Common myeloid progenitor, CD34-positive (primary cell): Measurements from ENCODE around the gene ARHGAP44.

Experiments
- CTCF ChIA-PET: fragments of 350-600 bp; sonication (Branson Sonifier 250); formaldehyde crosslinking; loops from one replicate; lab custom pipeline; 2021; ENCODE audit warnings: antibody characterized with exemption; lab: Charles Lee
- POLR2A ChIA-PET: fragments of 350-600 bp; sonication (Branson Sonifier 250); formaldehyde crosslinking; loops from one replicate; lab custom pipeline; 2021; ENCODE audit warnings: antibody characterized with exemption; lab: Charles Lee
- DNase-seq, 3 donors: peaks; one replicate each; pipeline versions ENCODE4 v3.0.0 to v3.0.0-alpha.2; 2013
- H3K27ac ChIP-seq, 2 experiments: 1 replicate in 1 of 2; 2 replicates in 1 of 2; pipeline ENCODE4 v1.7.0; 2013; ENCODE audit warnings: inconsistent platforms in 2 of 2, low read length in 2 of 2, mild to moderate bottlenecking in 2 of 2, low read depth in 1 of 2, moderate library complexity in 1 of 2; ENCODE audit not compliant: severe bottlenecking in 2 of 2, insufficient read depth in 1 of 2, poor library complexity in 1 of 2
- H3K27me3 ChIP-seq, 5 experiments: replicated peaks in 2 of 5; 1 replicate in 3 of 5; 2 replicates in 2 of 5; pipeline versions ENCODE4 v1.6.1 to v1.7.0; 2013; ENCODE audit warnings: low read length in 4 of 5, mild to moderate bottlenecking in 2 of 5, moderate library complexity in 2 of 5, inconsistent platforms in 1 of 5; ENCODE audit not compliant: insufficient read depth in 5 of 5, control insufficient read depth in 4 of 5
- H3K36me3 ChIP-seq, 4 experiments: 1 replicate in 2 of 4; 2 replicates in 2 of 4; pipeline versions ENCODE4 v1.6.1 to v1.7.0; 2013; ENCODE audit warnings: low read length in 3 of 4, control low read depth in 1 of 4, mild to moderate bottlenecking in 1 of 4; ENCODE audit not compliant: control insufficient read depth in 4 of 4, insufficient read depth in 4 of 4
- H3K4me1 ChIP-seq, 4 experiments: 1 replicate in 3 of 4; 2 replicates in 1 of 4; pipeline versions ENCODE4 v1.6.1 to v1.7.1; 2013; ENCODE audit warnings: low read length in 3 of 4, mild to moderate bottlenecking in 3 of 4, control low read depth in 1 of 4, inconsistent platforms in 1 of 4, moderate library complexity in 1 of 4; ENCODE audit not compliant: control insufficient read depth in 4 of 4, insufficient read depth in 4 of 4; ENCODE audit errors: control extremely low read depth in 1 of 4
- H3K4me3 ChIP-seq, 7 experiments: 1 replicate in 4 of 7; 2 replicates in 3 of 7; pipeline versions ENCODE4 v1.5.1 to v1.7.0; 2013; ENCODE audit warnings: mild to moderate bottlenecking in 7 of 7, low read length in 6 of 7, moderate library complexity in 6 of 7, inconsistent platforms in 2 of 7, low read depth in 2 of 7, control low read depth in 1 of 7; ENCODE audit not compliant: insufficient read depth in 4 of 7, control insufficient read depth in 1 of 7; ENCODE audit errors: extremely low read depth in 1 of 7
- H3K9me3 ChIP-seq, 5 experiments: 1 replicate in 4 of 5; 2 replicates in 1 of 5; pipeline versions ENCODE4 v1.6.1 to v1.7.1; 2013; ENCODE audit warnings: low read length in 4 of 5, mild to moderate bottlenecking in 2 of 5, inconsistent platforms in 1 of 5, low read depth in 1 of 5, moderate library complexity in 1 of 5; ENCODE audit not compliant: control insufficient read depth in 4 of 5, insufficient read depth in 2 of 5; ENCODE audit errors: control extremely low read depth in 1 of 5
- WGBS: methylation state at CpG from one replicate; pipeline ENCODE4 v1.1.5; 2013; ENCODE audit not compliant: insufficient coverage; 5-methylcytosine and 5-hydroxymethylcytosine counted together

ARHGAP44 gene

DNA sequence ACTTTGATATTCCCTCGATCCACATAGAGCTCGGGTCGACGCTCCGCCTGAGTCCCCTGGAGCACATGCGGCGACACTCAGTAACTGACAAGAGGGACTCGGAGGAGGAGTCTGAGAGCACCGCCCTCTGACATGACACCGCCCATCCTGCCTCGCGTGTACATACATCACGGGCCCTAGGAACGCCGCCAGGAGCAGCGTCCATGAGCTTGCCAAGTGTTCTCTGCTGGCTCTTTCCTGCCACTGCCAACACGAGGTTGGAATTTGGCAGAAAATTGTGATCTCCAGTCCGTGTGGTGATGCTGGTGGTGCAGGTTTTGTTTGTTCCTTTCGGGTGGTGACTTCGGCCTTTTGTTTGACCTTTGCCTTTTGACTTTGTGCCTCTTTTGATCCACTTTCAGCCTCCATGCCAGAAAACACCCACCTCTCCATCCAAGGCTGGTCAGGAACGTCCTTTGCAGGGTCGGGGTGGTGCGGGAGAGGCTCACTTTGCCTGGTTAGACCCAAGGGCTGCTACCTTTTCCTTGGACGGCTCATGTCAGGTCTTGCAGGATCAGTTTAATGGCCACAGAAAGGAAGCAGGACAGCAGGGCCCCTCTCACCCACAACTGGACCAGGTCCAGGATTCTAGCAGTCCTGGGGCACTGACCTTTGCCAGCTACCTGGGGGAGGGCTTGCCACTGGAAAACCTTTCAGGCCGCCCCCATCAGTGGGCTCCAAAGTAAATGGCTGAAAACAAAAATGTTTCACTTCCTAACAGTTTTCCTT lies 200.9 kb downstream of the ARHGAP44 start:
- H3K27me3 ChIP-seq, result no peaks in the 10 kb centered on the region
- DNase-seq, result no peak
- H3K4me1 ChIP-seq, result no peaks in the 10 kb centered on the region
- CTCF ChIA-PET, result interaction anchor here (0.9 kb wide), 1 partner anchor 14 kb away, joined by 3 read pairs; no protein-coding TSS in a partner anchor
- no peak overlapping the region for H3K27ac ChIP-seq
- peaks cover 7 to 56% (median 46%) of the 10 kb centered on the region in 4 experiments for H3K36me3 ChIP-seq
- WGBS, result 96% methylated on average over 25 of the region's 25 CpGs
- H3K4me3 ChIP-seq, result no peak overlapping the region
- no peaks in the 10 kb centered on the region for H3K9me3 ChIP-seq
- POLR2A ChIA-PET, result no interaction called here

- H3K27me3 ChIP-seq, result no peaks in the 10 kb centered on the region
- 98% methylated on average over 8 of the region's 12 CpGs for WGBS
- no peaks in the 10 kb centered on the region for H3K4me1 ChIP-seq
- no peak for DNase-seq
- peaks cover 7 to 63% (median 53%) of the 10 kb centered on the region in 4 experiments for H3K36me3 ChIP-seq
- POLR2A ChIA-PET, result no interaction called here
- CTCF ChIA-PET, result no interaction called here
- H3K4me3 ChIP-seq, result no peak overlapping the region
- no peak overlapping the region for H3K27ac ChIP-seq
- no peaks in the 10 kb centered on the region for H3K9me3 ChIP-seq
These were observed 201.6 kb downstream of the ARHGAP44 start for GRCh38 chr17:12990926-12991325.

DNA sequence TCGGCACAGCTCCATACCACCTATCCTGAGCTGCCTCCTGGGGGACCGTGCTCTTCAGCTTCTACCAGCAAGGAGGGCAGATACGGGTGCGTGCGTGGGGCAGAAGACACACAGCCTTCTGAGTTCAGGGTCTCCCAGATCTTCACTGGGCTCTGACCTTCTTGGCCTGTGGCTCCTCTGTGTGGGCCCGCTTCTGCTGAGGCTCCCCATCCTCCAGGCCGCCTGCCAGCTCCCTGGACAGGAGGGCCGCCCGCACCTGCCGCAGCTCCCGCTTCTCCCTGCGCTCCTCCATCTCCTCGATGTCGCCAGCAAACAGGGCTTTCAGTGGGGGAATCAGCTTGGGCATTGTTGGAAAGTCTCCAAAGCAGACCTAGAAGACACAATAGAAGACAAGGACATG lies 203.4 kb downstream of the ARHGAP44 start:
- Histone ChIP-seq H3K4me1 (no peaks in the 10 kb centered on the region), H3K36me3 (peaks cover 9 to 81% (median 65%) of the 10 kb centered on the region in 4 experiments), H3K27ac (no peak overlapping the region), H3K9me3 (no peaks in the 10 kb centered on the region), H3K4me3 (no peak overlapping the region), H3K27me3 (no peaks in the 10 kb centered on the region)
- 100% methylated on average over 8 of the region's 14 CpGs for WGBS
- DNase-seq, result no peak
- ChIA-PET CTCF (interaction anchor here (1.6 kb wide), 1 partner anchor 12 kb away, joined by 6 read pairs; no protein-coding TSS in a partner anchor), POLR2A (no interaction called here)

GRCh38 chr17:12993631-12994030 lies 204.3 kb downstream of the ARHGAP44 start:
- DNase-seq, result no peak
- Histone ChIP-seq H3K36me3 (peaks cover 14 to 90% (median 73%) of the 10 kb centered on the region in 4 experiments), H3K4me1 (no peaks in the 10 kb centered on the region), H3K27me3 (no peaks in the 10 kb centered on the region), H3K27ac (no peak overlapping the region), H3K9me3 (no peaks in the 10 kb centered on the region), H3K4me3 (no peak overlapping the region)
- WGBS, result 93% methylated on average over 14 of the region's 14 CpGs
- CTCF ChIA-PET, result interaction anchor here (1.6 kb wide), 1 partner anchor 11 kb away, joined by 6 read pairs; no protein-coding TSS in a partner anchor
- POLR2A ChIA-PET, result no interaction called here

DNA sequence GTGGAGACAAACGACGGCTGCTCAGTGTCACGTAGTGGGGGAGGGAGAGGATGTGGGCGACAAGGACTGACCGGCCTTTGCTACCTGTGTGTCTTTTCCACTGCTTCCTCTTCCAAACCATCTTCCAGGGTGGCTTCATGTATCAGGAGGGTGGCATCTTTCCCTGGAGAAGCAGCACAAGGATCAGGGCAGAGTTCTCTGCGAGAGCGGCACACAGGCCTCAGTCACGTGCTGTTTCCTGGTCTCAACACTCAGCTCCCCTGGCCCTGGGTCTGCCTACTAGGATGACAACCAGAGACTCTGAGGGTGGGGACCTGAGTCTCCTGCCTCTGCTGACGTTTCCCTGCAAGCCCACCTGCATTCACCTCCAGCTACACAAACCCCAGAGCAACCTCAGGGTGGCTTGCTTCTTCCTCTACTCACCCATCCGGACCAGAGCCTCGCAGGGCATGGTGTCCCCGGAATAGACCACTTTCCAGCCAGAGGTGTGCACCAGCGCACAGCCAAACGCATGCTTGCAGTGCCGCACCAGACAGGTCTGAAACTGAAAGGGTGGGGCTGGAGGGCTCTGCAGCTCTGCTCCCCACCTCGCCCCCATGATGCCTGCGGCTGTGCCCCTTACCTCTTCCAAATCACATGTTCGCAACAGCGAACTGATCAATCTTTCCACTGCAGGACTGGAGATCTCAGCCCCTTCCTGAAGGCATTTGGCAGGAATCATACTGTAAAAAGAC lies 205.2 kb downstream of the ARHGAP44 start:
- DNase-seq, result no peak
- H3K4me1 ChIP-seq, result no peaks in the 10 kb centered on the region
- 97% methylated on average over 15 of the region's 19 CpGs for WGBS
- peaks cover 14 to 98% (median 80%) of the 10 kb centered on the region in 4 experiments for H3K36me3 ChIP-seq
- H3K9me3 ChIP-seq, result no peaks in the 10 kb centered on the region
- POLR2A ChIA-PET, result no interaction called here
- CTCF ChIA-PET, result interaction anchor here (0.7 kb wide), 1 partner anchor 14 kb away, joined by 4 read pairs; no protein-coding TSS in a partner anchor
- no peaks in the 10 kb centered on the region for H3K27me3 ChIP-seq
- no peak overlapping the region for H3K4me3 ChIP-seq
- no peak overlapping the region for H3K27ac ChIP-seq

GRCh38 chr17:12995106-12995895 lies 206.0 kb downstream of the ARHGAP44 start:
- ChIA-PET POLR2A (no interaction called here), CTCF (interaction anchor here (0.7 to 1.0 kb wide), 2 partner anchors 10 to 13 kb away, joined by 3 to 4 read pairs; no protein-coding TSS in a partner anchor)
- no peaks in the 10 kb centered on the region for H3K27me3 ChIP-seq
- 97% methylated on average over 10 of the region's 11 CpGs for WGBS
- DNase-seq, result no peak
- H3K4me3 ChIP-seq, result no peak overlapping the region
- no peaks in the 10 kb centered on the region for H3K9me3 ChIP-seq
- H3K27ac ChIP-seq, result no peak overlapping the region
- H3K4me1 ChIP-seq, result no peaks in the 10 kb centered on the region
- peaks cover 11 to 96% (median 79%) of the 10 kb centered on the region in 4 experiments for H3K36me3 ChIP-seq
